ENCODE measurements around the gene TMEM218.

DNA sequence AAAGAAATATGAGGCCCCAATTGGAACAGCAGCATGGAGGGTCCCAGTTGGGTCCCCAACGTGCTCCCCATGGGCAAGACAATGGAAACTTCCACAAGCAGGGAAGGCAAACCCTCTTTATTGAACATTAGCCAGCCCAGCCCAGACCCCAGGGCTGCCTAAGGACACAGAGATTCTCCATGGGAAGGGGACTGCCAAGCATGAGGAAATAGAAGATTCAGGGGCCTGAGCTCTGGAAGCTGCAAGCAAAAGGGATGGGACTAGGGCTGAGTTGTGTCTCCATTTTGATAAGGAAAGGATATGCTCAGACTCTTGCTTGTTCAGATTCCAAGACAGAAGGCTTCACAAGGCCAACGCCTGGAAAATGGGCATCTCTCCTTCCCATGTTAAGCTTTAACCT, 23.3 kb downstream of the TMEM218 start:
- TF ChIP-seq CEBPB (IDR thresholded peaks at IDR 0.05) (no peak), RAD21 (IDR thresholded peaks at IDR 0.05; ENCODE audit: low read depth) (no peak)
- TF ChIP-seq, protein P1, sequence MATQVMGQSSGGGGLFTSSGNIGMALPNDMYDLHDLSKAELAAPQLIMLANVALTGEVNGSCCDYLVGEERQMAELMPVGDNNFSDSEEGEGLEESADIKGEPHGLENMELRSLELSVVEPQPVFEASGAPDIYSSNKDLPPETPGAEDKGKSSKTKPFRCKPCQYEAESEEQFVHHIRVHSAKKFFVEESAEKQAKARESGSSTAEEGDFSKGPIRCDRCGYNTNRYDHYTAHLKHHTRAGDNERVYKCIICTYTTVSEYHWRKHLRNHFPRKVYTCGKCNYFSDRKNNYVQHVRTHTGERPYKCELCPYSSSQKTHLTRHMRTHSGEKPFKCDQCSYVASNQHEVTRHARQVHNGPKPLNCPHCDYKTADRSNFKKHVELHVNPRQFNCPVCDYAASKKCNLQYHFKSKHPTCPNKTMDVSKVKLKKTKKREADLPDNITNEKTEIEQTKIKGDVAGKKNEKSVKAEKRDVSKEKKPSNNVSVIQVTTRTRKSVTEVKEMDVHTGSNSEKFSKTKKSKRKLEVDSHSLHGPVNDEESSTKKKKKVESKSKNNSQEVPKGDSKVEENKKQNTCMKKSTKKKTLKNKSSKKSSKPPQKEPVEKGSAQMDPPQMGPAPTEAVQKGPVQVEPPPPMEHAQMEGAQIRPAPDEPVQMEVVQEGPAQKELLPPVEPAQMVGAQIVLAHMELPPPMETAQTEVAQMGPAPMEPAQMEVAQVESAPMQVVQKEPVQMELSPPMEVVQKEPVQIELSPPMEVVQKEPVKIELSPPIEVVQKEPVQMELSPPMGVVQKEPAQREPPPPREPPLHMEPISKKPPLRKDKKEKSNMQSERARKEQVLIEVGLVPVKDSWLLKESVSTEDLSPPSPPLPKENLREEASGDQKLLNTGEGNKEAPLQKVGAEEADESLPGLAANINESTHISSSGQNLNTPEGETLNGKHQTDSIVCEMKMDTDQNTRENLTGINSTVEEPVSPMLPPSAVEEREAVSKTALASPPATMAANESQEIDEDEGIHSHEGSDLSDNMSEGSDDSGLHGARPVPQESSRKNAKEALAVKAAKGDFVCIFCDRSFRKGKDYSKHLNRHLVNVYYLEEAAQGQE (IDR thresholded peaks at IDR 0.05; ENCODE audit: low read depth), result no peak
